ENCODE results near the gene ARHGEF28. TPM values are rescaled to one million over a fixed set of nuclear protein-coding genes. Genes with fewer than 3 reads are reported as not detected.

Gene ARHGEF28
- total RNA-seq, 1 experiment from 2014 or later, result 0.57 TPM

- H4K8ac ChIP-seq (replicated peaks; ENCODE audit: insufficient read length, low read depth, low read length), result no peak overlapping the region
- no peak overlapping the region for H4K91ac ChIP-seq (ENCODE audit: insufficient read length, low read depth, low read length)
- no peak overlapping the region for H2BK5ac ChIP-seq (ENCODE audit: insufficient read length, low read length)
- no peak overlapping the region for H3K23ac ChIP-seq (ENCODE audit: insufficient read length, low read depth, low read length)
- H2BK120ac ChIP-seq (ENCODE audit: low read depth, low read length, poor library complexity, severe bottlenecking), result no peak overlapping the region
- H3K9ac ChIP-seq (ENCODE audit: extremely low read depth, insufficient read length, low read length), result no peak overlapping the region
- Mint-ChIP-seq H3K27ac (no peak overlapping the region), H3K4me3 (no peak overlapping the region), H3K4me1 (no peaks in the 10 kb centered on the region), H3K36me3 (ENCODE audit: insufficient read depth in 1 of 3, low read depth in 3 of 3) (peaks cover 0 to 7% (median 0%) of the 10 kb centered on the region in 3 experiments; a peak in 3 of 7 replicates), H3K9me3 (peaks cover 6 to 14% of the 10 kb centered on the region in 2 experiments), H3K27me3 (ENCODE audit: low read depth) (no peaks in the 10 kb centered on the region; the same call in none of the 2 replicates)
- TF ChIP-seq CTCF (conservative IDR thresholded peaks at IDR 0.05), result peak; percentile 23; the same call in 1 of the 3 replicates
- no peak overlapping the region for H2BK15ac ChIP-seq (ENCODE audit: low read depth, low read length)
- no peak overlapping the region for H3K18ac ChIP-seq (ENCODE audit: insufficient read length, low read depth, low read length)
- H3K27me3 ChIP-seq (ENCODE audit: insufficient read depth, low read length), result no peaks in the 10 kb centered on the region
- H3K79me2 ChIP-seq (ENCODE audit: insufficient read depth, low read length), result no peaks in the 10 kb centered on the region
- H2AK5ac ChIP-seq (ENCODE audit: insufficient read length, low read length), result no peak overlapping the region
- no peak overlapping the region for H3K4ac ChIP-seq (ENCODE audit: low read depth, low read length)
- H3K4me2 ChIP-seq (ENCODE audit: insufficient read depth, insufficient read length, low read length), result no peak overlapping the region
- no peak overlapping the region for H3T11ph ChIP-seq (ENCODE audit: low read length)
- DNase-seq, result no peak
- peaks cover 8% of the 10 kb centered on the region for H3K9me3 ChIP-seq (ENCODE audit: control insufficient read depth, low read depth, low read length)
- H2BK20ac ChIP-seq (ENCODE audit: low read depth, low read length, poor library complexity, severe bottlenecking), result no peak overlapping the region
- H3K14ac ChIP-seq (ENCODE audit: insufficient read depth, low read length), result no peak overlapping the region
- no peak overlapping the region for H3K56ac ChIP-seq (ENCODE audit: insufficient read length, low read depth, low read length)
- no peaks in the 10 kb centered on the region for H3K4me1 ChIP-seq (ENCODE audit: insufficient read depth, low read length)
- H2AFZ ChIP-seq (ENCODE audit: low read length), result no peak overlapping the region
- no peak overlapping the region for H2BK12ac ChIP-seq (ENCODE audit: insufficient read length, low read depth, low read length)
- H3K23me2 ChIP-seq (ENCODE audit: insufficient read length, low read depth, low read length, poor library complexity, severe bottlenecking), result no peaks in the 10 kb centered on the region
- no peak overlapping the region for H3K27ac ChIP-seq (ENCODE audit: insufficient read length, low read depth, low read length)
- H4K5ac ChIP-seq (ENCODE audit: insufficient read length, low read depth, low read length), result no peak overlapping the region
- H4K20me1 ChIP-seq (ENCODE audit: control insufficient read depth, insufficient read depth, insufficient read length), result no peaks in the 10 kb centered on the region
- H3K79me1 ChIP-seq (ENCODE audit: insufficient read depth, low read depth, low read length, poor library complexity, severe bottlenecking), result no peaks in the 10 kb centered on the region
Observed at GRCh38 chr5:73705364-73705763, 79.4 kb downstream of the ARHGEF28 start.
